ENCODE data around the gene ZNF79. TPM values are rescaled to one million over a fixed set of nuclear protein-coding genes. Genes with fewer than 3 reads are reported as not detected.

Gene ZNF79
- total and polyA plus RNA-seq, 7 experiments from 2014 or later, result 4.8 to 17.8 (median 10.8) TPM

DNA sequence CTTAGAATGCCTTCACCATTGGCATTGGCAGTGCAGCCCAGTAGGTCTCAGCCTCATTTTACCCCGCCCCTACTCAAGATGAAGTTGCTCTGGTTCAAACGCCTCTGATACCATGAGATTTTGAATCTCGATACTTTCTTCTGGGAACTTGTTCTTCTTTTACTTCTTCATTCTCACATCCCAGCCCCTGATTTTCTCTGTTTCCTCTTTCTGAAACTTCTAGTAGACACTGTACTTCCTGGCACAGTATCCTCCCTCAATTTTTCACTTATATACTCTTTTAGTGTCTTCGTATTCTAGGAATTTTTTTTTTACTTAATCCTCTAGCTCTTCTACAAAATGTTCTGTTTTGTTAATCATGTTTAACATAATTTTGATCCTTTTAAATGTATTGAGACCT lies 13.1 kb upstream of the ZNF79 start:
- POLR2A ChIA-PET, result no interaction called here
- H3K9me3 ChIP-seq (ENCODE audit: control insufficient read depth in 2 of 3, low read length in 3 of 3), result no peaks in the 10 kb centered on the region
- intact Hi-C loops (cut with micrococcal nuclease), result no loop called here
- Mint-ChIP-seq H3K36me3 (no peaks in the 10 kb centered on the region), H3K4me3 (no peak overlapping the region), H3K9me3 (no peaks in the 10 kb centered on the region), H3K4me1 (peaks cover 0 to 14% (median 0%) of the 10 kb centered on the region in 7 donors), H3K27ac (no peak overlapping the region), H3K27me3 (peaks cover 33 to 62% (median 50%) of the 10 kb centered on the region in 5 donors)
- H3K27me3 ChIP-seq (ENCODE audit: control insufficient read depth in 2 of 2, insufficient read depth in 2 of 2, low read length in 2 of 2), result peaks cover 0 to 4% of the 10 kb centered on the region in 2 donors
- no peak overlapping the region for H3K4me3 ChIP-seq (ENCODE audit: low read length)
- DNase-seq (no peak), ATAC-seq (no peak)
- CTCF ChIA-PET, result no interaction called here
- H3K36me3 ChIP-seq (ENCODE audit: control insufficient read depth in 2 of 3, insufficient read depth in 3 of 3, low read length in 3 of 3), result no peaks in the 10 kb centered on the region
- H3K27ac ChIP-seq (ENCODE audit: low read depth, low read length), result no peak overlapping the region
- no peaks in the 10 kb centered on the region for H3K4me1 ChIP-seq (ENCODE audit: control insufficient read depth in 2 of 2, insufficient read depth in 2 of 2, low read length in 2 of 2)

DNA sequence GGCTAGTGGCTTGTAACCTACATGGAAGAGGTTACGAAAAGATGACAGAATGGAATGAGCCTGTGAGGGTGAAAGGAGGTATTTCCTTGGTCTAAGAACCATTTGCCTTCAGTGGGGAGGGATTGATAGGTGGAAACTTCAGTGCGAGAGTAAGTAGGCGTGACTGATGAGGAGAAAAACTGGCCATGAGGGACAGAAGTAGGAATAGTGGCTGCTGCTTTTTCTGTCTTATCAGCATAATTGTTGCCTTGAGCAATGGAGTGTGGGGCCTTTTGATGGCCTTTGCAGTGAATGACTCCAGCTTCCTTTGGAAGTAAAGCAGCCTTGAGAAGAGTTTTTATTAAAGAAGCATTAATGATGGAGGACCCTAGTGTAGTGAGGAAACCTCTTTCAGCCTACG lies 9.0 kb upstream of the ZNF79 start:
- Mint-ChIP-seq H3K9me3 (no peaks in the 10 kb centered on the region), H3K4me1 (peaks cover 0 to 16% (median 0%) of the 10 kb centered on the region in 7 donors), H3K4me3 (no peak overlapping the region), H3K27ac (no peak overlapping the region), H3K36me3 (no peaks in the 10 kb centered on the region), H3K27me3 (peaks cover 31 to 51% (median 43%) of the 10 kb centered on the region in 5 donors)
- intact Hi-C loops (cut with micrococcal nuclease), result no loop called here
- DNase-seq, result no peak
- Histone ChIP-seq H3K27me3 (ENCODE audit: control insufficient read depth in 2 of 2, insufficient read depth in 2 of 2, low read length in 2 of 2) (no peaks in the 10 kb centered on the region), H3K4me3 (ENCODE audit: low read length) (no peak overlapping the region), H3K27ac (ENCODE audit: low read depth, low read length) (no peak overlapping the region), H3K36me3 (ENCODE audit: control insufficient read depth in 2 of 3, insufficient read depth in 3 of 3, low read length in 3 of 3) (no peaks in the 10 kb centered on the region), H3K4me1 (ENCODE audit: control insufficient read depth in 2 of 2, insufficient read depth in 2 of 2, low read length in 2 of 2) (no peaks in the 10 kb centered on the region), H3K9me3 (ENCODE audit: control insufficient read depth in 2 of 3, low read length in 3 of 3) (no peaks in the 10 kb centered on the region)
- POLR2A ChIA-PET, result interaction anchor here (0.9 kb wide), 1 partner anchor 36 kb away, joined by 3 read pairs; the partner anchor contains the start of genes LRSAM1 and RPL12
- ATAC-seq, result no peak
- CTCF ChIA-PET, result interaction anchor here (0.8 to 0.9 kb wide), 2 partner anchors 9 to 544 kb away, joined by 3 to 4 read pairs; partner anchors contain the start of gene ZNF79

DNA sequence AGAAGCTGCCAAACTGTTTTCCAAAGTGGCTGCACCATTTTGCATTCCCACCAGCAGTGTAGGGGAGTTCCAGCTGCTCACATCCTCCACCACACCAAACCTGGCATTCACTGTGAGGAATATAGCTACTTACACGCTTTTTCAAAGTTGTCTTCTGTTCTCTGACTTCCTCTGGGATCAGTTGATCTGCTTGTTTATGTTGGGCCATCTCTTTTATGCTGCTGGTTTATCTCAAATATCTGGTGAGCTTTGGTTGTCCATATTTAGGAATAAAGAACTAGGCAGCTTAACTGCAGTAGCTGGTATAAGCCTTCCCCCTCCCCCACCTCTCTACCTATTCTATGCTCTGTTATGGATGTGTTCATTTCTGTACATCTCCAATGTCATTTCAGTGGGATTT lies 8.5 kb upstream of the ZNF79 start:
- H3K4me1 ChIP-seq (ENCODE audit: control insufficient read depth in 2 of 2, insufficient read depth in 2 of 2, low read length in 2 of 2), result no peaks in the 10 kb centered on the region
- H3K27me3 Mint-ChIP-seq, result peaks cover 31 to 48% (median 43%) of the 10 kb centered on the region in 5 donors
- no peaks in the 10 kb centered on the region for H3K9me3 ChIP-seq (ENCODE audit: control insufficient read depth in 2 of 3, low read length in 3 of 3)
- H3K36me3 Mint-ChIP-seq, result no peaks in the 10 kb centered on the region
- H3K27me3 ChIP-seq (ENCODE audit: control insufficient read depth in 2 of 2, insufficient read depth in 2 of 2, low read length in 2 of 2), result no peaks in the 10 kb centered on the region
- no peak overlapping the region for H3K27ac Mint-ChIP-seq
- H3K9me3 Mint-ChIP-seq, result no peaks in the 10 kb centered on the region
- POLR2A ChIA-PET, result interaction anchor here (0.9 kb wide), 1 partner anchor 36 kb away, joined by 3 read pairs; the partner anchor contains the start of genes LRSAM1 and RPL12
- H3K36me3 ChIP-seq (ENCODE audit: control insufficient read depth in 2 of 3, insufficient read depth in 3 of 3, low read length in 3 of 3), result no peaks in the 10 kb centered on the region
- no peak overlapping the region for H3K4me3 ChIP-seq (ENCODE audit: low read length)
- peaks cover 0 to 16% (median 0%) of the 10 kb centered on the region in 7 donors for H3K4me1 Mint-ChIP-seq
- H3K27ac ChIP-seq (ENCODE audit: low read depth, low read length), result no peak overlapping the region
- ATAC-seq (no peak), DNase-seq (no peak)
- intact Hi-C loops (cut with micrococcal nuclease), result no loop called here
- CTCF ChIA-PET, result interaction anchor here (0.8 to 0.9 kb wide), 2 partner anchors 9 to 544 kb away, joined by 3 to 4 read pairs; partner anchors contain the start of gene ZNF79
- H3K4me3 Mint-ChIP-seq, result no peak overlapping the region

DNA sequence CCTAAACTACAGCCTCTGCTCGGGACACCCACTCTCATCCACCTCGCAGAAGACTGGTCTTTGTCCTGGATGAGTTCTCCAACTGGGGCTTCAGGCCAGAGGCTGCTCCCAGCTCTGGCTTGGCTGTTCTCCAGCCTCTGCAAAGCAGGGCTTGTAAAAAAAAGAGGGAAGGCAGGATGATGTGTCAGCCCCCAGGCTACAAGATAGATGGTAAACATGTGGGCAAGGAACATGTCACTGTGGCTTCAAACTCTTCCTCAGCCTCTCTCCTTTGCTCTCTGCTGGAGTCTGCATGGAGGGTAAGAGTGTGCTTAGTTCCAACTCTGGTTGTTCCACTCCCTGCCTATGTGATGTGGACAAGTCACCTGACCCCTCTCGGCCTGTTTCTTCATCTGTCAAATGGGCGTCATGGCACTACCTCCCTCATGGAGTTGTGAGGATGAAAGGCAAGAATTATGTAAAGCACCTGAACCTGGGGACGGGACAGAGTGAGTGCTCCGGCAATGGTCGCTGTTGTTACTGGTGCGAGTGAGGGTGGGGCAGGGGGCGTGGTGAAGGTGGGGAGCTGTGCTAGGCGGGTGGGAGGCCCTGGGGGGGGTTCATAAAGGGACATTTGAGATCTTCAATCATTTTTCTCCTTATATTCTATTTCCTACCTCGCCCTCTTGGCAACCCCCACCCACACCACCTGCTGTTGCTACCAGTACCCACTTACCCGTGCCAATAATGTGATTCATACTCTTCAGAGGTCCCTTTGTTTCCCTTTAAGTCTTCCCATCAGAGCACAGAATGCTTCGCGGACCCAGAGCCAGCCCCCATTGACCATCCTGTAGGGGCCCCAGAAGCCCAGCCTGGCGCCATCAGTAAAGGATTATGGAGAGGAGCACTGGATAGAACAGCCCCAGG lies 6.8 kb upstream of the ZNF79 start:
- Mint-ChIP-seq H3K36me3 (no peaks in the 10 kb centered on the region), H3K27me3 (peaks cover 22 to 34% (median 29%) of the 10 kb centered on the region in 5 donors), H3K27ac (no peak overlapping the region), H3K9me3 (no peaks in the 10 kb centered on the region), H3K4me3 (peak overlapping the region in 1 of 10 donors; percentile 61), H3K4me1 (peaks cover 0 to 13% (median under 1%) of the 10 kb centered on the region in 7 donors)
- no peaks in the 10 kb centered on the region for H3K4me1 ChIP-seq (ENCODE audit: control insufficient read depth in 2 of 2, insufficient read depth in 2 of 2, low read length in 2 of 2)
- ChIA-PET CTCF (interaction anchor here (0.8 kb wide), 1 partner anchor 203 kb away, joined by 3 read pairs; no protein-coding TSS in a partner anchor), POLR2A (interaction anchor here (1.0 kb wide), 2 partner anchors 24 to 37 kb away, joined by 3 to 5 read pairs; no protein-coding TSS in a partner anchor)
- no peaks in the 10 kb centered on the region for H3K9me3 ChIP-seq (ENCODE audit: control insufficient read depth in 2 of 3, low read length in 3 of 3)
- H3K4me3 ChIP-seq (ENCODE audit: low read length), result no peak overlapping the region
- H3K36me3 ChIP-seq (ENCODE audit: control insufficient read depth in 2 of 3, insufficient read depth in 3 of 3, low read length in 3 of 3), result no peaks in the 10 kb centered on the region
- no peak for ATAC-seq
- DNase-seq, result no peak
- intact Hi-C loops (cut with micrococcal nuclease), result loop anchor here in 1 of 2 donors (1.0 kb wide), 1 partner anchor 203 kb away; no protein-coding TSS in a partner anchor
- H3K27ac ChIP-seq (ENCODE audit: low read depth, low read length), result no peak overlapping the region
- no peaks in the 10 kb centered on the region for H3K27me3 ChIP-seq (ENCODE audit: control insufficient read depth in 2 of 2, insufficient read depth in 2 of 2, low read length in 2 of 2)

DNA sequence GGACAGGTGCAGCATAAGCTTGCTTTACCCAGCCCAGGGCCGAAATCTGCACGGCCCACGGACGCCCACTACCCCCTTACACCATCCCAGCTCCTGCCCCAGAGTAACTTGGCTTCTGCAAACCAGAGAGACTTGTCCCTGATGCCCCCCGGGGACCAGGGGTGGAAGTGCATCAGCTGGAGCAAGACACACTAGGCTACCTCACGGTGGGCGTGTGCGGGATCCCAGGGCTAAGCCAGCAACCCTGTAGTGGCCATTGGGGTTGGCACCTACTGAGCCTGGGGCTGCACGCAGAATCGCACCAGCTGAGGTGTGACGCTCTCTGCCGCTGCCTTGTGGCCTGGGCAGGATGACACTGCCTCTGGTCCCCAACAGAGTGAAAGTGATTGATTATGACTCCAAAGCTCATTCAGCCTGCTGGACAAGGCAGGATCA lies 6.1 kb upstream of the ZNF79 start:
- Histone ChIP-seq H3K9me3 (ENCODE audit: control insufficient read depth in 2 of 3, low read length in 3 of 3) (no peaks in the 10 kb centered on the region), H3K4me3 (ENCODE audit: low read length) (no peak overlapping the region), H3K27me3 (ENCODE audit: control insufficient read depth in 2 of 2, insufficient read depth in 2 of 2, low read length in 2 of 2) (no peaks in the 10 kb centered on the region), H3K36me3 (ENCODE audit: control insufficient read depth in 2 of 3, insufficient read depth in 3 of 3, low read length in 3 of 3) (no peaks in the 10 kb centered on the region), H3K4me1 (ENCODE audit: control insufficient read depth in 2 of 2, insufficient read depth in 2 of 2, low read length in 2 of 2) (peaks cover 0 to 6% of the 10 kb centered on the region in 2 donors), H3K27ac (ENCODE audit: low read depth, low read length) (no peak overlapping the region)
- Mint-ChIP-seq H3K36me3 (no peaks in the 10 kb centered on the region), H3K27ac (no peak overlapping the region), H3K9me3 (no peaks in the 10 kb centered on the region), H3K27me3 (peaks cover 22 to 31% (median 26%) of the 10 kb centered on the region in 5 donors), H3K4me3 (peak overlapping the region in 2 of 10 donors; percentile 21 to 61), H3K4me1 (peaks cover 4 to 20% (median 7%) of the 10 kb centered on the region in 7 donors)
- ChIA-PET POLR2A (interaction anchor here (1.0 kb wide), 1 partner anchor 37 kb away, joined by 3 read pairs; no protein-coding TSS in a partner anchor), CTCF (interaction anchor here (0.8 kb wide), 1 partner anchor 203 kb away, joined by 3 read pairs; no protein-coding TSS in a partner anchor)
- ATAC-seq (peak; percentile 72), DNase-seq (peak in 6 of 9 donors; percentile 21 to 47 (median 40))
- intact Hi-C loops (cut with micrococcal nuclease), result loop anchor here in 1 of 2 donors (1.0 kb wide), 1 partner anchor 204 kb away; no protein-coding TSS in a partner anchor

DNA sequence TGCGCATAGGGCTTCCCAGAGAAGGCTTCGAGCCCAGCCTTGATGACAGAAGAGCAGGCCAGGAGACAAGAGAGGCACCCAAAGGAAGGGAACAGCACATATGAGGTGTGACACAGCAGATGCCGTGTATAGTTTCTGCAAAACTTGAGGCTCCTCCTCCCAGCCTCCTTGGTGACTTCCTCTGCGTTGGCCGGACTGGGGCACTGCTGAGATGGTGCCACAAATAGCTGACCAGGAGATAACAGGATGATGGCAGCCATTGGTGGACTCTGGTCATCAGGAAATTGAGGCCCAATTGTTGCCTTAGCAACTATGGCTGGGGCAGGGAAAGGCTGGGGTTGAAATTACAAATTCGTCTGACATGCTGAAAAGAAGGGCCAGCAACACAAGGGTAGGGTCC lies 4.8 kb upstream of the ZNF79 start:
- no peak overlapping the region for H3K27ac ChIP-seq (ENCODE audit: low read depth, low read length)
- H3K4me3 ChIP-seq (ENCODE audit: low read length), result no peak overlapping the region
- ATAC-seq, result no peak
- H3K36me3 Mint-ChIP-seq, result no peaks in the 10 kb centered on the region
- peaks cover 0 to 12% of the 10 kb centered on the region in 2 donors for H3K4me1 ChIP-seq (ENCODE audit: control insufficient read depth in 2 of 2, insufficient read depth in 2 of 2, low read length in 2 of 2)
- no peaks in the 10 kb centered on the region for H3K9me3 ChIP-seq (ENCODE audit: control insufficient read depth in 2 of 3, low read length in 3 of 3)
- H3K4me1 Mint-ChIP-seq, result peaks cover 12 to 31% (median 18%) of the 10 kb centered on the region in 7 donors
- H3K36me3 ChIP-seq (ENCODE audit: control insufficient read depth in 2 of 3, insufficient read depth in 3 of 3, low read length in 3 of 3), result peaks cover 0 to 1% (median 0%) of the 10 kb centered on the region in 3 experiments
- no peaks in the 10 kb centered on the region for H3K27me3 ChIP-seq (ENCODE audit: control insufficient read depth in 2 of 2, insufficient read depth in 2 of 2, low read length in 2 of 2)
- ChIA-PET POLR2A (no interaction called here), CTCF (no interaction called here)
- H3K27ac Mint-ChIP-seq, result no peak overlapping the region
- intact Hi-C loops (cut with micrococcal nuclease), result no loop called here
- no peaks in the 10 kb centered on the region for H3K9me3 Mint-ChIP-seq
- H3K27me3 Mint-ChIP-seq, result peaks cover 15 to 21% (median 18%) of the 10 kb centered on the region in 5 donors
- DNase-seq, result no peak
- no peak overlapping the region for H3K4me3 Mint-ChIP-seq
